ENCODE results near the gene TSPAN15. TPM values are rescaled to one million over a fixed set of nuclear protein-coding genes. Genes with fewer than 3 reads are reported as not detected.
"Not testable (repeated sequence)": the region's sequence is repeated elsewhere in the genome, so short reads cannot be mapped to it uniquely, and the experiment has no call there.

TSPAN15 gene
- total and polyA plus RNA-seq, 5 experiments from 2014 or later: 0.55 to 1.1 (median 0.80) TPM; not detected in 1

- POLR2A ChIA-PET: no interaction called here
- ATAC-seq: no peak
- peak overlapping the region in 1 of 10 donors; percentile 6 for H3K27ac Mint-ChIP-seq
Measured at GRCh38 chr10:69437321-69438259, 13.7 kb upstream of the TSPAN15 start.

GRCh38 chr10:69438536-69439349 lies 12.5 kb upstream of the TSPAN15 start:
- no peak for DNase-seq
- Mint-ChIP-seq H3K9me3 (no peaks in the 10 kb centered on the region), H3K4me3 (no peak overlapping the region), H3K27me3 (peaks cover 2 to 10% (median 6%) of the 10 kb centered on the region in 5 donors), H3K4me1 (no peaks in the 10 kb centered on the region), H3K27ac (no peak overlapping the region), H3K36me3 (no peaks in the 10 kb centered on the region)
- no peak for ATAC-seq
- POLR2A ChIA-PET: no interaction called here

More at GRCh38 chr10:69437321-69438259, 13.7 kb upstream of the TSPAN15 start:
- no peak for DNase-seq
- peaks cover 2 to 10% (median 6%) of the 10 kb centered on the region in 5 donors for H3K27me3 Mint-ChIP-seq
- H3K36me3 Mint-ChIP-seq: no peaks in the 10 kb centered on the region
- no peak overlapping the region for H3K4me3 Mint-ChIP-seq
- H3K4me1 Mint-ChIP-seq: no peaks in the 10 kb centered on the region
- H3K9me3 Mint-ChIP-seq: no peaks in the 10 kb centered on the region

GRCh38 chr10:69439350-69439739 lies 11.9 kb upstream of the TSPAN15 start:
- ATAC-seq: no peak
- POLR2A ChIA-PET: no interaction called here
- H3K36me3 Mint-ChIP-seq: no peaks in the 10 kb centered on the region
- H3K27me3 Mint-ChIP-seq: peaks cover 2 to 10% (median 6%) of the 10 kb centered on the region in 5 donors
- H3K27ac Mint-ChIP-seq: no peak overlapping the region
- no peaks in the 10 kb centered on the region for H3K9me3 Mint-ChIP-seq
- no peak overlapping the region for H3K4me3 Mint-ChIP-seq
- DNase-seq: no peak
- H3K4me1 Mint-ChIP-seq: no peaks in the 10 kb centered on the region

- Mint-ChIP-seq H3K4me1 (no peaks in the 10 kb centered on the region), H3K9me3 (peaks cover 0 to under 1% (median 0%) of the 10 kb centered on the region in 9 donors), H3K36me3 (no peaks in the 10 kb centered on the region), H3K4me3 (no peak overlapping the region), H3K27ac (no peak overlapping the region), H3K27me3 (peaks cover 2 to 10% (median 6%) of the 10 kb centered on the region in 5 donors)
- DNase-seq: no peak
- no peak for ATAC-seq
- POLR2A ChIA-PET: no interaction called here
Measured at GRCh38 chr10:69439813-69440506, 11.3 kb upstream of the TSPAN15 start.

- peaks cover 0 to 4% (median 2%) of the 10 kb centered on the region in 5 donors for H3K27me3 Mint-ChIP-seq
- no peak overlapping the region for H3K4me3 Mint-ChIP-seq
- peak overlapping the region in 1 of 10 donors; percentile 35 for H3K27ac Mint-ChIP-seq
- no peaks in the 10 kb centered on the region for H3K36me3 Mint-ChIP-seq
- ATAC-seq (no peak), DNase-seq (no peak)
- POLR2A ChIA-PET: no interaction called here
- H3K9me3 Mint-ChIP-seq: peaks cover 0 to 2% (median 0%) of the 10 kb centered on the region in 9 donors
- no peaks in the 10 kb centered on the region for H3K4me1 Mint-ChIP-seq
Measured at GRCh38 chr10:69443354-69443753, 7.9 kb upstream of the TSPAN15 start.

- Mint-ChIP-seq H3K4me1 (peaks cover 3 to 6% (median 4%) of the 10 kb centered on the region in 4 donors), H3K36me3 (no peaks in the 10 kb centered on the region), H3K4me3 (no peak overlapping the region), H3K27ac (peak overlapping the region in 1 of 10 donors; percentile 23), H3K27me3 (peaks cover 0 to 2% (median under 1%) of the 10 kb centered on the region in 5 donors), H3K9me3 (peaks cover 0 to 2% (median 0%) of the 10 kb centered on the region in 9 donors)
- POLR2A ChIA-PET: no interaction called here
- DNase-seq (no peak), ATAC-seq (no peak)
Measured at GRCh38 chr10:69445041-69445440, 6.2 kb upstream of the TSPAN15 start.

- H3K36me3 Mint-ChIP-seq: no peaks in the 10 kb centered on the region
- no peak overlapping the region for H3K27ac Mint-ChIP-seq
- peaks cover 6 to 12% (median 8%) of the 10 kb centered on the region in 4 donors for H3K4me1 Mint-ChIP-seq
- no peak for ATAC-seq
- DNase-seq: no peak
- no peak overlapping the region for H3K4me3 Mint-ChIP-seq
- POLR2A ChIA-PET: no interaction called here
- H3K27me3 Mint-ChIP-seq: peaks cover 0 to 2% (median 0%) of the 10 kb centered on the region in 5 donors
- H3K9me3 Mint-ChIP-seq: peaks cover 0 to 2% (median 0%) of the 10 kb centered on the region in 9 donors
Measured at GRCh38 chr10:69446229-69446628, 5.0 kb upstream of the TSPAN15 start.

GRCh38 chr10:69446650-69447151 lies 4.6 kb upstream of the TSPAN15 start:
- Mint-ChIP-seq H3K4me3 (no peak overlapping the region), H3K4me1 (peaks cover 7 to 17% (median 8%) of the 10 kb centered on the region in 4 donors), H3K27ac (no peak overlapping the region), H3K9me3 (peaks cover 0 to 2% (median 0%) of the 10 kb centered on the region in 9 donors), H3K27me3 (peaks cover 0 to 2% (median 0%) of the 10 kb centered on the region in 5 donors), H3K36me3 (no peaks in the 10 kb centered on the region)
- ATAC-seq (no peak), DNase-seq (no peak)
- POLR2A ChIA-PET: interaction anchor here (0.6 kb wide), 1 partner anchor 15 kb away, joined by 4 read pairs; no protein-coding TSS in a partner anchor

GRCh38 chr10:69449841-69450240 lies 1.4 kb upstream of the TSPAN15 start:
- no peaks in the 10 kb centered on the region for H3K36me3 Mint-ChIP-seq
- H3K27ac Mint-ChIP-seq: peak overlapping the region in 4 of 10 donors; percentile 11 to 54 (median 36)
- H3K9me3 Mint-ChIP-seq: peaks cover 0 to 2% (median 0%) of the 10 kb centered on the region in 9 donors
- POLR2A ChIA-PET: no interaction called here
- DNase-seq (peak in 8 of 10 donors; percentile 15 to 71 (median 34)), ATAC-seq (peak; percentile 45 to 62)
- H3K27me3 Mint-ChIP-seq: peaks cover 0 to 3% (median 0%) of the 10 kb centered on the region in 5 donors
- H3K4me1 Mint-ChIP-seq: peaks cover 10 to 29% (median 18%) of the 10 kb centered on the region in 4 donors
- peak overlapping the region in 8 of 10 donors; percentile 15 to 80 (median 43) for H3K4me3 Mint-ChIP-seq

- H3K27me3 Mint-ChIP-seq, DNase-seq, POLR2A ChIA-PET, H3K36me3 Mint-ChIP-seq, H3K9me3 Mint-ChIP-seq, ATAC-seq: not testable (repeated sequence)
- peak overlapping the region in 6 of 10 donors; percentile 26 to 90 (median 58) for H3K4me3 Mint-ChIP-seq
- peak overlapping the region in 1 of 10 donors; percentile 17 for H3K27ac Mint-ChIP-seq
- H3K4me1 Mint-ChIP-seq: peaks cover 10 to 29% (median 18%) of the 10 kb centered on the region in 4 donors
Measured at GRCh38 chr10:69450395-69450794, 870 bp upstream of the TSPAN15 start.

- Mint-ChIP-seq H3K9me3 (no peaks in the 10 kb centered on the region), H3K27me3 (peaks cover 0 to 8% (median 0%) of the 10 kb centered on the region in 5 donors), H3K4me1 (peaks cover 10 to 29% (median 18%) of the 10 kb centered on the region in 4 donors), H3K36me3 (no peaks in the 10 kb centered on the region), H3K27ac (peak overlapping the region in 3 of 10 donors; percentile 21 to 60 (median 51)), H3K4me3 (peak overlapping the region; percentile 75 to 95 (median 86))
- DNase-seq (peak in 1 of 10 donors; percentile 3), ATAC-seq (peak; percentile 24 to 36)
- POLR2A ChIA-PET: no interaction called here
Measured at GRCh38 chr10:69451784-69452251, 553 bp downstream of the TSPAN15 start.

Data from naive thymus-derived CD8-positive, alpha-beta T cell (primary cell).